ENCODE measurements around the gene ZNF423.

- no peak for TF ChIP-seq EZH2phosphoT487 (IDR thresholded peaks at IDR 0.05; ENCODE audit: unreplicated experiment)
- TF ChIP-seq CTCF (conservative IDR thresholded peaks at IDR 0.05; ENCODE audit: low read depth in 2 of 2): no peak
- TF ChIP-seq EZH2 (IDR thresholded peaks at IDR 0.05; ENCODE audit: low read depth, unreplicated experiment): no peak
- TF ChIP-seq ETS1 (IDR thresholded peaks at IDR 0.05): no peak
- no peak for TF ChIP-seq CREB1 (CRISPR knock-in tag; IDR thresholded peaks at IDR 0.05; ENCODE audit: low read depth)
- TF ChIP-seq STAT1 (IDR thresholded peaks at IDR 0.05; ENCODE audit: unreplicated experiment): no peak
- TF ChIP-seq REST (IDR thresholded peaks at IDR 0.05; ENCODE audit: unreplicated experiment): no peak
- TF ChIP-seq POLR2AphosphoS5 (IDR thresholded peaks at IDR 0.05; ENCODE audit: low read depth): no peak
- no peak for TF ChIP-seq JUNB (IDR thresholded peaks at IDR 0.05; ENCODE audit: unreplicated experiment)
- no peak for TF ChIP-seq ZNF114 (CRISPR knock-in tag; IDR thresholded peaks at IDR 0.05)
- no peak for TF ChIP-seq ZNF331 (CRISPR knock-in tag; IDR thresholded peaks at IDR 0.05; ENCODE audit: low read depth)
- no peak for TF ChIP-seq NANOG (IDR thresholded peaks at IDR 0.05; ENCODE audit: borderline replicate concordance)
These were observed 315.1 kb downstream of the ZNF423 start for GRCh38 chr16:49540836-49541235.
